Measurements from ENCODE around the gene LONRF3.

The LONRF3 gene

DNA sequence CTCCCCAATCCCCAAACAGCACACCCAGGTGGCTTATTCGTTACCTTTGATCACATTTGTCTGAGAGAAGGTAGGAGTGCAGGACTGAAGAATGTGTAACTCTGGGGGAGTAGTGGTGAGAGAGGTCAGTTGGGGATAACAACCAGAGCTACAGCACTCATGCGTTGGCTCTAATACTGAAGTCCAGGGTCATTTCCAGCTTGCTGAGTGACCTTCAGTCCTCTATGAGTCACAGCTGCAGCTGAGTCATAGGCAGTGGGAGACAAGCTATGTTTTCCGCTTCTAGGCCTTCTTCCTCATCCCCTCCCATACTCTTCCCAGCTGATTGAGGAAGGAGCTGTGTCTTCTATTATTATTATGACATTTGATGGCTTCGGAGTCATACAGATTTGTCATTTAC is 66.8 kb downstream of the LONRF3 start:
- no peak for DNase-seq

DNA sequence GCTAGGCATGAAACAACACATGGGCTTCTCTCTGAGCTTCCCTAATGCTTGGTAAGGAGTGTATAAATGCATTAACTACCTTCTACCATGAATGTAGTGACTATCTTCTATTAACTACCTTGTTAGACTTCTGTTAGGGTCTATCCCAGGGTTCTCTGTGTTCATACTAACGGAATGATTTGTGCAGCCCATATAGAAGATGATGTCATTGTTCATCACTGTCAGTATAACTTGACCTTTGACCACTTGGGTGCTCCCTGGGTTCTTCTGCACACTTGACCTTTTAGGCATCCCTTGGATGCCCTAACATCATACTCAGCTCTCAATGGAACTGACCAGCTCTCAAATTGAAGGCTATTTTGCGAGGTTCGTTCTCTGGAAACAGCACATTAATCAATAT is 67.6 kb downstream of the LONRF3 start:
- no peak for DNase-seq

GRCh38 chrX:119042996-119043395 is 68.6 kb downstream of the LONRF3 start:
- no peak for DNase-seq

DNA sequence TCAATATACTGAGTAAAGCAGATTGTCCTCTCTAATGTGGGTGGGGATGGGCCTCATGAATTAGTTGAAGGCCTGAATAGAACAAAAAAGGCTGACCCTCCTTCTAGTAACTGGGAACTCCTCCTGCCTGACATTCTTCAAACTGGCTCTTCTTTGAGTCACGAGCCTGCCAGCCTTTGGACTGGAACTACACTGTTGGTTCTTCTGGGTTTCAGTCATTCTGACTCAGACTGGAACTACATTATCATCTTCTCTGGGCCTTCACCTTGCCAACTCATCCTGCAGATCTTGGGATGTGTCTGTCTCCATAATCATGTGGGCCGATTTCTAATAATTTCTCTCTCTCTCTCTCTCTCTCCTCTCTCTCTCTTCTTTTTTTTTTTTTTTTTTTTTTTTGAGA is 71.5 kb downstream of the LONRF3 start:
- no peak for DNase-seq

GRCh38 chrX:119055687-119056086 is 81.3 kb downstream of the LONRF3 start:
- no peak for DNase-seq

- no peak for DNase-seq
Observed at GRCh38 chrX:119062750-119063374, 88.4 kb downstream of the LONRF3 start.

DNA sequence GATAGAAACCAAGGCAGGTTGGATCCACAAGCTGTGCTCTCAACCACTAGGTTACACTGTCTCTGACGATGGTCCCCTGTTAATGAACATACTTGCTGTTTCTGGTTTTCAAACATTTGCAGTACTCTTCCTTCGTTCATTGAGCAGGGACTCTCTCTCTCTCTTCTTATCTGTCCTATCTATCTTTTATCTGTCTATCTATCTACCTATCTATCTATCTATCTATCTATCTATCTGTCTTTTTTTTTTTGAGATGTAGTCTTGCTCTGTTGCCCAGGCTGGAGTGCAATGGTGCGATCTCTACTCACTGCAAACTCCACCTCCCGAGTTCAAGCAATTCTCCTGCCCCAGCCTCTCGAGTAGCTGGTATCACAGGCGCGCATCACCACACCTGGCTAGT is 89.0 kb downstream of the LONRF3 start:
- no peak for DNase-seq

DNA sequence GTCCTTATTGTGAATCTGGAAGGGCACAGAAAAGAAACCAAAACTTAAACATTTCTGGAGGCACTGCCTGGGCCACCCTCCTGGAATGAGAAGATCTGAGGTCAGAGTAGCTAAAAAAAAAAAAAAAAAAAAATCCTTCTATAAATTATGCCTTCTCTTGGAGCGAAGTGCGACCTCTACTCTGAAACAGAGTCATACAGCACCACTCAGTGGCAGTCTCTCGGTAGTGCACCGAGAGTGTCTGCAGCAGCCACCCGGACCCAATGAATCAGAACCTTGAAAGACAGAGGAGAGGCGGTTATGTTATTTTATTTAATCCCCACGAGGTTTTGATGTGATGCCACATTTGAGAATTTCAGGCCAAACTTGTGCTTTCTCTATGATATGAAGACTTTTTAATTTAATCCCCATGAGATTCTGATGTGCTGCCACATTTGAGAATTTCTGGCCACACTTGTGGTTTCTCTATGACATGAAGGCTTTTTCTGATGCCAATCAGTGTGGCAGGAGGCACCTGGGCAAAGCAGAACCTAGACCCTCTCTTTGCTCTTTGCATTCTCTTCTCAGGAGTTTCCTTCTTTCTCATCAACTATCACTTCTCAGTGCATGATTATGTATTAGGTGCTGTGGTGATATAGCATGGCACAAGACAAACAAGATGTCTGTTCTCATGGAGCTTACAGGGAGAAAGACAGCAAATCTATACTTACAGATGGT is 92.8 kb downstream of the LONRF3 start:
- DNase-seq = peak; percentile 12
